ENCODE results near the gene TSPYL4.

GRCh38 chr6:116255246-116255800 is 1.4 kb upstream of the TSPYL4 start:
- TF ChIP-seq CTCF (IDR thresholded peaks at IDR 0.05) (no peak), POLR2A (IDR thresholded peaks at IDR 0.05) (no peak)
